Stimulated activated CD4-positive, alpha-beta T cell treated with anti-CD3 and anti-CD28 coated beads, Interleukin-4, amount 100 ng/mL, for 24 hours (primary cell): ENCODE results near the gene TXNRD3.

Experiments used
- DNase-seq: peaks from one replicate; pipeline ENCODE4 v3.0.0-alpha.2; 2020

The TXNRD3 gene

GRCh38 chr3:126671521-126671920, 16.6 kb upstream of the TXNRD3 start:
- DNase-seq = no peak

GRCh38 chr3:126668450-126669401, 13.8 kb upstream of the TXNRD3 start:
- DNase-seq = no peak

- DNase-seq = no peak
These were observed 12.9 kb upstream of the TXNRD3 start for GRCh38 chr3:126667631-126668449.

GRCh38 chr3:126666658-126667528, 12.0 kb upstream of the TXNRD3 start:
- DNase-seq = no peak

- DNase-seq = no peak
These were observed 11.2 kb upstream of the TXNRD3 start for GRCh38 chr3:126665959-126666657.

- no peak for DNase-seq
These were observed 10.5 kb upstream of the TXNRD3 start for GRCh38 chr3:126665221-126665936.

GRCh38 chr3:126664591-126665214, 9.8 kb upstream of the TXNRD3 start:
- no peak for DNase-seq

- no peak for DNase-seq
These were observed 8.8 kb upstream of the TXNRD3 start for GRCh38 chr3:126663750-126664149.

- no peak for DNase-seq
These were observed 8.3 kb upstream of the TXNRD3 start for GRCh38 chr3:126663257-126663656.

GRCh38 chr3:126661532-126662364, 6.8 kb upstream of the TXNRD3 start:
- DNase-seq = no peak

GRCh38 chr3:126659915-126660886, 5.3 kb upstream of the TXNRD3 start:
- DNase-seq = no peak

- DNase-seq = no peak
These were observed 3.7 kb upstream of the TXNRD3 start for GRCh38 chr3:126658584-126658983.

- DNase-seq = no peak
These were observed 3.0 kb upstream of the TXNRD3 start for GRCh38 chr3:126657901-126658300.

- no peak for DNase-seq
These were observed 1.6 kb upstream of the TXNRD3 start for GRCh38 chr3:126656371-126657134.

GRCh38 chr3:126655887-126656286, 963 bp upstream of the TXNRD3 start:
- DNase-seq = no peak

- DNase-seq = no peak
These were observed 5.3 kb downstream of the TXNRD3 start for GRCh38 chr3:126649556-126650092.

- DNase-seq = no peak
These were observed 8.2 kb downstream of the TXNRD3 start for GRCh38 chr3:126646674-126647073.

- DNase-seq = no peak
These were observed 10.3 kb downstream of the TXNRD3 start for GRCh38 chr3:126644615-126645014.
